Right ventricle myocardium inferior (tissue), 1 donor: ENCODE measurements around the gene F8. TPM values are rescaled to one million over a fixed set of nuclear protein-coding genes. Genes with fewer than 3 reads are reported as not detected.
"Not testable (repeated sequence)": the region's sequence is repeated elsewhere in the genome, so short reads cannot be mapped to it uniquely, and the experiment has no call there.

Experiments used
- ATAC-seq: fragments of 200-7000 bp; cut with Tn5 transposase; one replicate; pipeline ENCODE4 v1.9.1; 2020; ENCODE audit warnings: mild to moderate bottlenecking, moderate library complexity
- DNase-seq: peaks from one replicate; pipeline ENCODE4 v3.0.0; 2021; ENCODE audit errors: missing footprints
- intact Hi-C: fragments of 100-400 bp; cut with DNase I; formaldehyde crosslinking; loops from one replicate; pipeline ENCODE4 v1.11.0; 2022
- total RNA-seq: library from RNA; stranded (reverse); fragmentation: NEBNext Ultra II Directional; extraction: Animal tissue kit (Norgen Biotek cat#: 25700); gene quantifications from one replicate; pipeline ENCODE4 v1.2.1, GENCODE V29; 2021
- donor health status: DM: no; HTN: yes; CAD: no; lungs with severe emphysema.

F8 gene
- total RNA-seq, 1 donor from 2014 or later = 53.7 TPM

DNA sequence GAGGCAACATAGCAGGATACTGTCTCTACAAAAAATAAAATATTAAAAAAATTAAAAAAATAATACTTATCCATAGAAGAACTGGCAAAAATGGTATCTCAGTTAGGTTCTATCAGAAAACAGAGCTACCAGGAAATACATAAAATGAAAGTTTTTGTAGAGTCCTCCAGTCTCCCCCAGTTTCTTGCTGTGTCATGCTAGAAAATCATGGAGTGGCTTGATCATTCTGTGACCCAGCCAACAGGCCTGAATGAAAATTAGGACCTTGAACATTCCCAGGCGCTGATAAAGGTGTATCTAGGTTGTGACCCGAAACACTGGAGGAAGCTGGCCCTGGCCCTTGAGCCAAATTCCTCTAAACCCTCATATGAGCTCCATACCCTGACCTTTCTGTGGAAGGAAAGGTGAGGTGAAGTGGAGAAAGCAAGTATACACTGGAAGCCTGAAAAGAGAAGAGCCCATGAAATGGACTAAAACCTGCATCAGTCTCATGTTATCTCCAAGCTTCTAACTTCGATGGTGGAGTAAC is 188.7 kb downstream of the F8 start:
- ATAC-seq = no peak
- intact Hi-C loops = no loop called here
- DNase-seq = no peak

DNA sequence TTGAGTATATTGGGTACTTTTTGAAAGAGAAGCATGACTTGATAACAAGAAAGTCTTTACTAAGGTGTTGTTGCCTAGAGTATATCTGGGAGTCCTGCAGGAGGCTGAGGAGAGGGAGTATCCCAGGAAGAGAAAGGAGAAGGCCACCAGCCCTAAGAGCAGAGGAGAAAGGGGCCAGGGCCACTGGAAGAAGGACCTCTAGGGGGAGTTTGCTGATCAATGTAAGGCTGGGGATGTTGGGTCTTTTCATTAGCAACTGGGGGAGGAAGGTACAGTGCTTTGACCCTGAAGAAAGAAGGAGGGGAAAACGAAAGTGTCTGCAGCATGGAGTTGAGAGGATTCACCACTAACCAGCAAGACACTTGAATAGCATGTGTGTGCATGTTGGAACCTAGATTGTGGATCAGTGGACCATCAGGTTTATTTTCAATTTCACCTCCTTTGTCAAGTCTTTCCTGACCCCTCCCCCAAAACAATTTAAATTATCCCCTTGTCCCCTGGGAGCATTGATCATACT is 192.5 kb downstream of the F8 start:
- no peak for DNase-seq
- intact Hi-C loops = no loop called here
- ATAC-seq = no peak

GRCh38 chrX:154829134-154829533 is 193.4 kb downstream of the F8 start:
- intact Hi-C loops = no loop called here
- DNase-seq (no peak), ATAC-seq (no peak)

GRCh38 chrX:154828016-154828408 is 194.5 kb downstream of the F8 start:
- intact Hi-C loops = no loop called here
- DNase-seq = no peak
- no peak for ATAC-seq

DNA sequence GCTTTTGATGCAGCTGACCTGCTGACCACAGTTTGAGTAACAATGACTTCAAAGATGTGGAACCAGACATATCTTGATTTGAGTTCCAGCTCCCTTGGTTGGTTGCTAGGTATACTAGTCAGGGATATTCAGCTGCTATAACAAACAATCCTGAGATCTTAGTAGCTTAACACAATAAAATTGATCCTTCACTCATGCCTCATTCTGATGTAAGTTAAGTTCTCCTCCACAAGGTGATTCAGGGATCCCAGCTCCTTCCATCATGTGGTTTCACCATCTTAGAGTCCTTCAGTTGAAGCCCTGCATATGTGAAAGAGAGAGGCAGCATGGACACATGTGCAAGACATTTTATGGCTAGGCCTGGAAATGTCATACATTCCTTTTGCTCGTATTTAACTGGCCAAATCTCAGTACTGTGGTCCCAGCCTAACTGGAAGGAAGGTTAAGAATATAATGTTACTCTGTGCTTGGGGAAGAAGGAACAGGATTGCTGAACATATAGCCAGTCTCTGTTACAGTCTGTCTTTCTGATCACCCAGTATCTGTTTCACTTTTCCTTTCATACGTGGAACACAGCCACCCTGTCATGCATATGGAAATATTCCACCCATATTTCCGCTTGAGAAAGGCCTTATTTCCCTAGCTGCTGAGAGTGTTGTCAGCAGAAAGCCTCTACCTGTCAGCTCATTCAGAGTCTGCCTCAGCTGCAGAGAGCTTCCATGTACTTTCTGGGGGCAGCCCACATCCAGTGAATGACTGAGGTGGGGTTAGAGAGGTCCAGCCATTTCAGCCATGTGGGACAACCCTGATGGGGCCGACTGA is 195.1 kb downstream of the F8 start:
- intact Hi-C loops = no loop called here
- no peak for DNase-seq
- no peak for ATAC-seq

DNA sequence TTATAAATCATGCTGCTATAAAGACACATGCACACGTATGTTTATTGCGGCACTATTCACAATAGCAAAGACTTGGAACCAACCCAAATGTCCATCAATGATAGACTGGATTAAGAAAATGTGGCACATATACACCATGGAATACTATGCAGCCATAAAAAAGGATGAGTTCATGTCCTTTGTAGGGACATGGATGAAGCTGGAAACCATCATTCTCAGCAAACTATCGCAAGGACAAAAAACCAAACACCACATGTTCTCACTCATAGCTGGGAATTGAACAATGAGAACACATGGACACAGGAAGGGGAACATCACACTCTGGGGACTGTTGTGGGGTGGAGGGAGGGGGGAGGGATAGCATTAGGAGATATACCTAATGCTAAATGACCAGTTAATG is 196.9 kb downstream of the F8 start:
- intact Hi-C loops, DNase-seq, ATAC-seq: not testable (repeated sequence)

- no peak for DNase-seq
- no peak for ATAC-seq
- intact Hi-C loops = no loop called here
These were observed 197.9 kb downstream of the F8 start for GRCh38 chrX:154824638-154825037.

DNA sequence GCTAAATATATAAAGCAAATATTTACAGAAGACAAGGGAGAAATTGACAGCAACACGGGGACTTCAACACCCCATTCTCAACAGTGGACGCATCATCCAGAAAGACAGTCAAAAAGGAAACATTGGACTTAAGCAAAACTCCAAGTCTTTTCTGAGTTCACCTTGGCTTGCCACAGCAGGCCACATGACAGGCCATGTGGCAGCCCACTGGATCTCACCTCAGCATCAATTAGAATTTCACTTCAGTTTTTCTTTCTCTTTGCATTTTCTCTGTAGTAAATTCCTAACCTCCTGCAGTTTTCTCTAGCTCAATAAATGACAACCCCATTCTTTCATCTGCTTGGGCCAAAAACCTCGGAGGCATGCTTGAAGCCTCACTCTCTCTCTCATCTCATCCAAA is 200.5 kb downstream of the F8 start:
- ATAC-seq (no peak), DNase-seq (no peak)
- intact Hi-C loops = no loop called here

- ATAC-seq (no peak), DNase-seq (no peak)
- intact Hi-C loops = no loop called here
These were observed 201.0 kb downstream of the F8 start for GRCh38 chrX:154821523-154821922.

DNA sequence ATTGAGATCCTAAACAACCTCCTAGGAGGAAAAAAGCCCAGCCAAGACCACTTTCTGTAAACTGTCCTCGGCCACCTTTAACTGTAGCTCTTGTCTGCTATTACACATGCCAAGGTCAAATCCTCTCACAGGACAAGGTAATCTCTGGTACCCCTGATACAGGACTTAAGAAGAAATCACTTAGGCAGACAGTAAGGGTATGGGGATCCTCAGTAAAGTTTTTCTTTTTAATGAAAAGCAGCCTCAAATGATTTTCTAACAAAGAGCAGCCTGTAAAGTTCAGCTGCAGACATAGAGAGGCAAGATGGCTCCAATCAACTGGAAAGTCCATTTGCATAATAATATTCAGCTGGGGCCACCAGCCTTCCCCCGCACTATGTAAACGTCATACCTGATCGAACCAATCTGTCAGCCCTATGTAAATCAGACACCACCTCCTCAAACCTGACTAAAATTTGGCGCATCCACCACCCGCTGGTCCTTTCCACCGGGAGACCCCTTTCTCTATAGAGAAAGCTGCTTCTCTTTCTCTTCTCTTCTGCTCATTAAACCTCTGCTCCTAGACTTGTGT is 202.7 kb downstream of the F8 start:
- intact Hi-C loops = no loop called here
- ATAC-seq (no peak), DNase-seq (no peak)

GRCh38 chrX:154818916-154819770 is 203.4 kb downstream of the F8 start:
- intact Hi-C loops = no loop called here
- DNase-seq (no peak), ATAC-seq (no peak)

GRCh38 chrX:154817048-154817618 is 205.4 kb downstream of the F8 start:
- ATAC-seq, intact Hi-C loops, DNase-seq: not testable (repeated sequence)

DNA sequence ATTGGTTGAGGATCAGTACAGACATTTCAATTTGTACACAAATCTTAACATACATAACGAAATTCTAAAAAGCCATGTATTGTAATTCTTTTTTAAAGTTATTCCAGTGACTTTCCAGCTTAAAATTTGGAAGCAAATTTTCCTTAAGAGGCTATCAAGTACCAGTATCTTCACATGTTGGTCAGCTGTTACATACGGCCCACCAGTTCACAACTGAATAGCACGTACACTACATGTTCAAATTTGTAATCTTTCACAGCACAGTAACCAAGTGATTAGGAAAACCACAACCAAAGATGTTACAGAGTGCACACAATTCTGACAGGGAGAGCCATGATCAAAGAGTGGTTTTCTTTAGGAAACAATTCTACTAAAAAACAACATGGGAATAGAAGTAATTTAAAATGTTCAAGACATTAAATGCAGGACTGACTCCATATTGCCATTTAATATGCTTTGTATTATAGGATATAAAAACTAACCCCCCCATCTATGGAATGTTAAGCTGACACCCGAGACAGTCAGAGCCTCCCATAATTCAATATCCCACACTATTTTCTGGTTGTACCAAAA is 206.1 kb downstream of the F8 start:
- intact Hi-C loops, DNase-seq, ATAC-seq: not testable (repeated sequence)

- ATAC-seq = no peak
- intact Hi-C loops = no loop called here
- no peak for DNase-seq
These were observed 207.2 kb downstream of the F8 start for GRCh38 chrX:154815274-154815818.

DNA sequence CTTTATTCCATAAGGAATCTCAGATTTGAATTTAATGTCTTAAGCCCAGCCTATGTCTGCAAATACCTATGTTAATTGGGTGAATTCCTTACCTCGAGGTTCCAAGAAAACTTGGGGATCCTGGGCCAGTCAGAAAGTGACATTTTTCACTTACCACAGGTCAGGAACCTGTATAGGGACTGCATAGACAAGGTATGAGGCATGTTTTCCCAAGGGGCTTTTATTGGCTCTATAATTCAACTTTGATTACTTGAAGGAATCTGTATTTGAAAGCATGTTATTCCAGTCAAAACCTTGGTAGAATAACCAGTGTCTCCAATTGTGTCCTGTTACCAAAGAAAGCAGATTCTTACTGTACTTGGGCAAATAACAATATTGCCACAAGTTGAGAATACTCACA is 208.7 kb downstream of the F8 start:
- ATAC-seq (no peak), DNase-seq (no peak)
- intact Hi-C loops = no loop called here

- DNase-seq = no peak
- intact Hi-C loops = no loop called here
- ATAC-seq = no peak
These were observed 210.0 kb downstream of the F8 start for GRCh38 chrX:154812341-154813101.

DNA sequence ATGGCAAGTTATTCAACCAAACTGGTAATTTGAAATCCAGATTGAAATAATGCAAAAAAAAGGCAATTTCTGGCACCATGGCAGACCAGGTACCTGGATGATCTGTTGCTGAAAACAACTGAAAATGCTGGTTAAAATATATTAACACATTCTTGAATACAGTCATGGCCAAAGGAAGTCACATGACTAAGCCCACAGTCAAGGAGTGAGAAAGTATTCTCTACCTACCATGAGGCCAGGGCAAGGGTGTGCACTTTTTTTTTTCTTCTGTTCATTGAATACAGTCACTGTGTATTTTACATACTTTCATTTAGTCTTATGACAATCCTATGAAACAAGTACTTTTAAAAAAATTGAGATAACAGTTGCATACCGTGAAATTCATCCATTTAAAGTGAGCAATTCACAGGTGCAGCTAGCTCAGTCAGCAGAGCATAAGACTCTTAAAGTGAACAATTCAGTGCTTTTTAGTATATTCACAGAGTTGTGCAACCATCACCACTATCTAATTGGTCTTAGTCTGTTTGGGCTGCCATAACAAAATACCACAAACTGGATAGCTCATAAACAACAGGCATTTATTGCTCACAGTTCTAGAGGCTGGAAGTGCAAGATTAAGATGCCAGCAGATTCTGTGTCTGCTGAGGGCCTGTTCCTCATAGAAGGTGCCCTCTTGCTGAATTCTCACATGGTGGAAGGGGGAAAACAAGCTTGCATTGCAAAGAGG is 212.4 kb downstream of the F8 start:
- DNase-seq (no peak), ATAC-seq (no peak)
- intact Hi-C loops = no loop called here
